HepG2 (cell line): Measurements from ENCODE around the gene SMOC1. TPM values are rescaled to one million over a fixed set of nuclear protein-coding genes. Genes with fewer than 3 reads are reported as not detected.

Experiments used
- ARNT ChIP-seq: fragments of 450-650 bp; IDR thresholded peaks from 2 replicates; pipeline ENCODE4 v1.6.1; 2017
- ARNT2 ChIP-seq: sonication (generic); formaldehyde crosslinking; IDR thresholded peaks from 2 replicates; pipeline ENCODE4 v1.8.0; 2022; ENCODE audit warnings: mild to moderate bottlenecking, low read depth, missing genetic modification reagents, moderate library complexity
- EP300 ChIP-seq, 3 experiments: sonication (generic) in 1 of 3; formaldehyde crosslinking in 1 of 3; IDR thresholded peaks; 2 replicates each; pipeline versions ENCODE4 v1.5.1 to v1.6.1; 2011 to 2020; ENCODE audit warnings: low read depth in 2 of 3, low read length in 2 of 3, borderline replicate concordance in 1 of 3, improper control_type of control experiment in 1 of 3, mild to moderate bottlenecking in 1 of 3, missing genetic modification reagents in 1 of 3, moderate library complexity in 1 of 3
- MLLT10 ChIP-seq: sonication (generic); formaldehyde crosslinking; IDR thresholded peaks from 2 replicates; pipeline ENCODE4 v1.4.0; 2020; ENCODE audit warnings: missing genetic modification reagents
- NKX3-1 ChIP-seq: sonication (generic); formaldehyde crosslinking; IDR thresholded peaks from 2 replicates; pipeline ENCODE4 v1.5.0; 2020; ENCODE audit warnings: missing genetic modification reagents
- SMYD3 ChIP-seq: sonication (generic); formaldehyde crosslinking; IDR thresholded peaks from 2 replicates; pipeline ENCODE4 v1.8.1; 2023; ENCODE audit warnings: mild to moderate bottlenecking, missing genetic modification reagents
- ZC3H4 ChIP-seq: sonication (generic); formaldehyde crosslinking; IDR thresholded peaks from 2 replicates; pipeline ENCODE4 v1.4.0; 2020; ENCODE audit warnings: missing genetic modification reagents, borderline replicate concordance
- ZKSCAN5 ChIP-seq: sonication (generic); formaldehyde crosslinking; IDR thresholded peaks from 2 replicates; pipeline ENCODE4 v1.5.1; 2020; ENCODE audit warnings: mild to moderate bottlenecking, missing genetic modification reagents
- ZNF329 ChIP-seq: sonication (generic); formaldehyde crosslinking; IDR thresholded peaks from 2 replicates; pipeline ENCODE4 v1.9.0; 2021; ENCODE audit warnings: low read depth, mild to moderate bottlenecking, missing genetic modification reagents
- ZNF382 ChIP-seq: sonication (generic); formaldehyde crosslinking; IDR thresholded peaks from 2 replicates; pipeline ENCODE4 v1.5.0; 2020; ENCODE audit warnings: missing genetic modification reagents, mild to moderate bottlenecking, borderline replicate concordance
- ZNF501 ChIP-seq: sonication (generic); formaldehyde crosslinking; IDR thresholded peaks from 2 replicates; pipeline ENCODE4 v1.5.1; 2020; ENCODE audit warnings: mild to moderate bottlenecking, moderate library complexity, missing genetic modification reagents
- ZNF563 ChIP-seq: sonication (generic); formaldehyde crosslinking; IDR thresholded peaks from 2 replicates; pipeline ENCODE4 v1.8.0; 2022; ENCODE audit warnings: mild to moderate bottlenecking, moderate library complexity, missing genetic modification reagents
- ZNF749 ChIP-seq: sonication (generic); formaldehyde crosslinking; IDR thresholded peaks from 2 replicates; pipeline ENCODE4 v1.8.0; 2022; ENCODE audit warnings: mild to moderate bottlenecking, missing genetic modification reagents, moderate library complexity, borderline replicate concordance
- polyA plus RNA-seq, 8 experiments: library from polyadenylated mRNA; depleted of rRNA in 3 of 8; stranded (reverse) in 7 of 8; unstranded in 1 of 8; fragments of >200 nt; fragmentation: Illumina TruSeq in 4 of 8; extraction: Trizol in 4 of 8; gene quantifications; 2 replicates each; pipeline versions ENCODE4 v1.2.1 to v1.2.3, GENCODE V29; 2011 to 2016; ENCODE audit warnings: low read depth in 4 of 8, missing spikeins in 1 of 8, mixed read lengths in 1 of 8; ENCODE audit not compliant: insufficient read depth in 1 of 8
- total RNA-seq, 5 experiments: library from RNA; depleted of rRNA; stranded (reverse); fragments of >200 nt; fragmentation: Illumina TruSeq; extraction: Trizol; gene quantifications; 2 replicates each; pipeline ENCODE4 v1.2.3, GENCODE V29; 2016; ENCODE audit warnings: low read depth in 1 of 5
- TF ChIP-seq, protein P1 (sequence below): sonication (generic); formaldehyde crosslinking; IDR thresholded peaks from 2 replicates; pipeline ENCODE4 v1.4.0; 2020; ENCODE audit warnings: missing genetic modification reagents
- TF ChIP-seq, protein P2 (sequence below), 2 experiments: sonication (generic) in 1 of 2; formaldehyde crosslinking in 1 of 2; IDR thresholded peaks; 2 replicates each; pipeline versions ENCODE4 v1.4.0 to v1.6.1; 2018 to 2020; ENCODE audit warnings: missing genetic modification reagents in 2 of 2, borderline replicate concordance in 1 of 2, low read depth in 1 of 2, mild to moderate bottlenecking in 1 of 2, missing biosample characterization in 1 of 2
- TF ChIP-seq, protein P3 (sequence below): IDR thresholded peaks from 2 replicates; pipeline ENCODE4 v1.6.1; 2012; ENCODE audit warnings: inconsistent platforms
- TF ChIP-seq, protein P4 (sequence below): sonication (generic); formaldehyde crosslinking; IDR thresholded peaks from 2 replicates; pipeline ENCODE4 v1.4.0; 2020; ENCODE audit warnings: mild to moderate bottlenecking, missing genetic modification reagents
- TF ChIP-seq, protein P5 (sequence below): sonication (generic); formaldehyde crosslinking; IDR thresholded peaks from 2 replicates; pipeline ENCODE4 v1.4.0; 2020; ENCODE audit warnings: missing genetic modification reagents

The SMOC1 gene
- total and polyA plus RNA-seq, 2 of the 13 experiments (the other 11 are each of a cell fraction or from before 2014, with no cell fraction given): 17.8 to 35.6 TPM

DNA sequence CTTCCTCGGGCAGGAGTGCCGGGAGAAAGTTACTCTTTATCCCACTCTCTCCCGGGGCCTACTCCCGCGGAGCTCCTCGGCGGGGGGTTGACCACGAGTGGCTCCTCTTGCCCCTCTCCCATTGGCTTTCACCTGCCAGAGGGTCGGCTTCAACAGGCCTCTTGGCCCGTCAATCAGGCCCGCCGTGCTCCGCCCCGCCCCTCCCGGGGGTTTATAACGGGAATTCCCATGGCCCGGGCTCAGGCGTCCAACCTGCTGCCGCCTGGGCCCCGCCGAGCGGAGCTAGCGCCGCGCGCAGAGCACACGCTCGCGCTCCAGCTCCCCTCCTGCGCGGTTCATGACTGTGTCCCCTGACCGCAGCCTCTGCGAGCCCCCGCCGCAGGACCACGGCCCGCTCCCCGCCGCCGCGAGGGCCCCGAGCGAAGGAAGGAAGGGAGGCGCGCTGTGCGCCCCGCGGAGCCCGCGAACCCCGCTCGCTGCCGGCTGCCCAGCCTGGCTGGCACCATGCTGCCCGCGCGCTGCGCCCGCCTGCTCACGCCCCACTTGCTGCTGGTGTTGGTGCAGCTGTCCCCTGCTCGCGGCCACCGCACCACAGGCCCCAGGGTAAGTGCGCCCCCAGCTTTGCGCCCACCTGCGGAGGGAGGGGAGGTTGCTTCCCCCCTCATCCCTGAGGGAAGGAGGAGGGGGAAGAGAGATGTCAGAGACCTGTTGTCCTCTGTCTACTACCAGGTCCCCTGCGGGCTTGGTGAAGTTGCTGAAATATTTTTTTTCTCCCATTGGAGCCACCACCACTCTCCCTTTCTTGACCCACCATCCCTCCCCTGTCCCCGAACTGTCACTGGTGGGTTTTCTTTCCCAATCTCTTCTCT is at the start of gene SMOC1 (continued):
- no peak for TF ChIP-seq ZC3H4 (CRISPR knock-in tag)
- TF ChIP-seq ARNT2: peak; percentile 83
- peak; percentile 60; the same call in 1 of the 2 replicates for TF ChIP-seq ZNF501 (CRISPR knock-in tag)
- TF ChIP-seq, protein P1, sequence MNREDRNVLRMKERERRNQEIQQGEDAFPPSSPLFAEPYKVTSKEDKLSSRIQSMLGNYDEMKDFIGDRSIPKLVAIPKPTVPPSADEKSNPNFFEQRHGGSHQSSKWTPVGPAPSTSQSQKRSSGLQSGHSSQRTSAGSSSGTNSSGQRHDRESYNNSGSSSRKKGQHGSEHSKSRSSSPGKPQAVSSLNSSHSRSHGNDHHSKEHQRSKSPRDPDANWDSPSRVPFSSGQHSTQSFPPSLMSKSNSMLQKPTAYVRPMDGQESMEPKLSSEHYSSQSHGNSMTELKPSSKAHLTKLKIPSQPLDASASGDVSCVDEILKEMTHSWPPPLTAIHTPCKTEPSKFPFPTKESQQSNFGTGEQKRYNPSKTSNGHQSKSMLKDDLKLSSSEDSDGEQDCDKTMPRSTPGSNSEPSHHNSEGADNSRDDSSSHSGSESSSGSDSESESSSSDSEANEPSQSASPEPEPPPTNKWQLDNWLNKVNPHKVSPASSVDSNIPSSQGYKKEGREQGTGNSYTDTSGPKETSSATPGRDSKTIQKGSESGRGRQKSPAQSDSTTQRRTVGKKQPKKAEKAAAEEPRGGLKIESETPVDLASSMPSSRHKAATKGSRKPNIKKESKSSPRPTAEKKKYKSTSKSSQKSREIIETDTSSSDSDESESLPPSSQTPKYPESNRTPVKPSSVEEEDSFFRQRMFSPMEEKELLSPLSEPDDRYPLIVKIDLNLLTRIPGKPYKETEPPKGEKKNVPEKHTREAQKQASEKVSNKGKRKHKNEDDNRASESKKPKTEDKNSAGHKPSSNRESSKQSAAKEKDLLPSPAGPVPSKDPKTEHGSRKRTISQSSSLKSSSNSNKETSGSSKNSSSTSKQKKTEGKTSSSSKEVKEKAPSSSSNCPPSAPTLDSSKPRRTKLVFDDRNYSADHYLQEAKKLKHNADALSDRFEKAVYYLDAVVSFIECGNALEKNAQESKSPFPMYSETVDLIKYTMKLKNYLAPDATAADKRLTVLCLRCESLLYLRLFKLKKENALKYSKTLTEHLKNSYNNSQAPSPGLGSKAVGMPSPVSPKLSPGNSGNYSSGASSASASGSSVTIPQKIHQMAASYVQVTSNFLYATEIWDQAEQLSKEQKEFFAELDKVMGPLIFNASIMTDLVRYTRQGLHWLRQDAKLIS (CRISPR knock-in tag): no peak
- TF ChIP-seq EP300 (IDR thresholded peaks at IDR 0.05; ENCODE audit: low read depth in 2 of 2, low read length in 2 of 2): 0 out of 4 replicates have a peak, but pooled peaks of 1 of the 2 experiments have one; percentile 12
- no peak for TF ChIP-seq EP300 (CRISPR knock-in tag; IDR thresholded peaks at IDR 0.05; ENCODE audit: borderline replicate concordance)
- TF ChIP-seq ZNF563 (CRISPR knock-in tag): peak; percentile 97
- no peak for TF ChIP-seq MLLT10 (CRISPR knock-in tag)
- TF ChIP-seq NKX3-1 (CRISPR knock-in tag): no peak; the same call in 1 of the 2 replicates
- TF ChIP-seq, protein P2, sequence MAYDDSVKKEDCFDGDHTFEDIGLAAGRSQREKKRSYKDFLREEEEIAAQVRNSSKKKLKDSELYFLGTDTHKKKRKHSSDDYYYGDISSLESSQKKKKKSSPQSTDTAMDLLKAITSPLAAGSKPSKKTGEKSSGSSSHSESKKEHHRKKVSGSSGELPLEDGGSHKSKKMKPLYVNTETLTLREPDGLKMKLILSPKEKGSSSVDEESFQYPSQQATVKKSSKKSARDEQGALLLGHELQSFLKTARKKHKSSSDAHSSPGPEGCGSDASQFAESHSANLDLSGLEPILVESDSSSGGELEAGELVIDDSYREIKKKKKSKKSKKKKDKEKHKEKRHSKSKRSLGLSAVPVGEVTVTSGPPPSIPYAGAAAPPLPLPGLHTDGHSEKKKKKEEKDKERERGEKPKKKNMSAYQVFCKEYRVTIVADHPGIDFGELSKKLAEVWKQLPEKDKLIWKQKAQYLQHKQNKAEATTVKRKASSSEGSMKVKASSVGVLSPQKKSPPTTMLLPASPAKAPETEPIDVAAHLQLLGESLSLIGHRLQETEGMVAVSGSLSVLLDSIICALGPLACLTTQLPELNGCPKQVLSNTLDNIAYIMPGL (CRISPR knock-in tag; IDR thresholded peaks at IDR 0.05; ENCODE audit: borderline replicate concordance in 1 of 2, low read depth in 1 of 2): peak in 1 of 2 experiments; percentile 60; a peak in 2 of 4 replicates
- peak; percentile 58; the same call in 1 of the 2 replicates for TF ChIP-seq ZNF749 (CRISPR knock-in tag)
- peak; percentile 68; the same call in 1 of the 2 replicates for TF ChIP-seq ZNF329
- TF ChIP-seq, protein P3, sequence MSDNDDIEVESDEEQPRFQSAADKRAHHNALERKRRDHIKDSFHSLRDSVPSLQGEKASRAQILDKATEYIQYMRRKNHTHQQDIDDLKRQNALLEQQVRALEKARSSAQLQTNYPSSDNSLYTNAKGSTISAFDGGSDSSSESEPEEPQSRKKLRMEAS: peak; percentile 80
- TF ChIP-seq, protein P4, sequence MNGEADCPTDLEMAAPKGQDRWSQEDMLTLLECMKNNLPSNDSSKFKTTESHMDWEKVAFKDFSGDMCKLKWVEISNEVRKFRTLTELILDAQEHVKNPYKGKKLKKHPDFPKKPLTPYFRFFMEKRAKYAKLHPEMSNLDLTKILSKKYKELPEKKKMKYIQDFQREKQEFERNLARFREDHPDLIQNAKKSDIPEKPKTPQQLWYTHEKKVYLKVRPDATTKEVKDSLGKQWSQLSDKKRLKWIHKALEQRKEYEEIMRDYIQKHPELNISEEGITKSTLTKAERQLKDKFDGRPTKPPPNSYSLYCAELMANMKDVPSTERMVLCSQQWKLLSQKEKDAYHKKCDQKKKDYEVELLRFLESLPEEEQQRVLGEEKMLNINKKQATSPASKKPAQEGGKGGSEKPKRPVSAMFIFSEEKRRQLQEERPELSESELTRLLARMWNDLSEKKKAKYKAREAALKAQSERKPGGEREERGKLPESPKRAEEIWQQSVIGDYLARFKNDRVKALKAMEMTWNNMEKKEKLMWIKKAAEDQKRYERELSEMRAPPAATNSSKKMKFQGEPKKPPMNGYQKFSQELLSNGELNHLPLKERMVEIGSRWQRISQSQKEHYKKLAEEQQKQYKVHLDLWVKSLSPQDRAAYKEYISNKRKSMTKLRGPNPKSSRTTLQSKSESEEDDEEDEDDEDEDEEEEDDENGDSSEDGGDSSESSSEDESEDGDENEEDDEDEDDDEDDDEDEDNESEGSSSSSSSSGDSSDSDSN (CRISPR knock-in tag): peak; percentile 82; the same call in 1 of the 2 replicates
- no peak for TF ChIP-seq ZNF382
- no peak for TF ChIP-seq ZKSCAN5
- no peak for TF ChIP-seq SMYD3
- TF ChIP-seq, protein P5, sequence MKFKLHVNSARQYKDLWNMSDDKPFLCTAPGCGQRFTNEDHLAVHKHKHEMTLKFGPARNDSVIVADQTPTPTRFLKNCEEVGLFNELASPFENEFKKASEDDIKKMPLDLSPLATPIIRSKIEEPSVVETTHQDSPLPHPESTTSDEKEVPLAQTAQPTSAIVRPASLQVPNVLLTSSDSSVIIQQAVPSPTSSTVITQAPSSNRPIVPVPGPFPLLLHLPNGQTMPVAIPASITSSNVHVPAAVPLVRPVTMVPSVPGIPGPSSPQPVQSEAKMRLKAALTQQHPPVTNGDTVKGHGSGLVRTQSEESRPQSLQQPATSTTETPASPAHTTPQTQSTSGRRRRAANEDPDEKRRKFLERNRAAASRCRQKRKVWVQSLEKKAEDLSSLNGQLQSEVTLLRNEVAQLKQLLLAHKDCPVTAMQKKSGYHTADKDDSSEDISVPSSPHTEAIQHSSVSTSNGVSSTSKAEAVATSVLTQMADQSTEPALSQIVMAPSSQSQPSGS (CRISPR knock-in tag): no peak
- TF ChIP-seq ARNT: no peak
